GM12874 (cell line): ENCODE results near the gene RSBN1L.

Experiments used
- TF ChIP-seq, protein P1 (sequence below): IDR thresholded peaks from 2 replicates; pipeline ENCODE4 v1.5.1; 2011; ENCODE audit warnings: low read depth, mild to moderate bottlenecking, control low read depth, low read length, moderate library complexity; ENCODE audit not compliant: insufficient read depth

RSBN1L gene

GRCh38 chr7:77738382-77738781 lies 42.1 kb downstream of the RSBN1L start:
- TF ChIP-seq, protein P1, sequence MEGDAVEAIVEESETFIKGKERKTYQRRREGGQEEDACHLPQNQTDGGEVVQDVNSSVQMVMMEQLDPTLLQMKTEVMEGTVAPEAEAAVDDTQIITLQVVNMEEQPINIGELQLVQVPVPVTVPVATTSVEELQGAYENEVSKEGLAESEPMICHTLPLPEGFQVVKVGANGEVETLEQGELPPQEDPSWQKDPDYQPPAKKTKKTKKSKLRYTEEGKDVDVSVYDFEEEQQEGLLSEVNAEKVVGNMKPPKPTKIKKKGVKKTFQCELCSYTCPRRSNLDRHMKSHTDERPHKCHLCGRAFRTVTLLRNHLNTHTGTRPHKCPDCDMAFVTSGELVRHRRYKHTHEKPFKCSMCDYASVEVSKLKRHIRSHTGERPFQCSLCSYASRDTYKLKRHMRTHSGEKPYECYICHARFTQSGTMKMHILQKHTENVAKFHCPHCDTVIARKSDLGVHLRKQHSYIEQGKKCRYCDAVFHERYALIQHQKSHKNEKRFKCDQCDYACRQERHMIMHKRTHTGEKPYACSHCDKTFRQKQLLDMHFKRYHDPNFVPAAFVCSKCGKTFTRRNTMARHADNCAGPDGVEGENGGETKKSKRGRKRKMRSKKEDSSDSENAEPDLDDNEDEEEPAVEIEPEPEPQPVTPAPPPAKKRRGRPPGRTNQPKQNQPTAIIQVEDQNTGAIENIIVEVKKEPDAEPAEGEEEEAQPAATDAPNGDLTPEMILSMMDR: no peak

GRCh38 chr7:77738871-77739270 lies 42.6 kb downstream of the RSBN1L start:
- TF ChIP-seq, protein P1: no peak

DNA sequence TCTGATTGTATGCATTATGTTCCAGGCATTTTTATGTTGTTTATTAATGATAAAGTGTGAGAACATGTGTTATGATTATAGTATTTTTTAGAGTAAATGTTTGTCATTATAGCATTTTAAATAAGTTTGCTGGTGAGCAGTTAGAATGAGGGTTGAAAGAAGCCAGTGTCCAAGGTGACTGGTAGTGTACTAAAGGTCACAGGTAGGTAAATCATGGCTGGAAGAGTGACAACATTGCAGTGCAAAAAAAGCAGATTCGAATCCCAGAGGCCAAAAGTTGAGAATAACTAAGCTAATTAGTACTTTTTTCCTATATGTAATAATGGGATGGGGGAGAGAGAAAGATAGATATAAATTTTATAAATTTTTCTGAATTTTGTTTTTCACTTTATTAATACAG lies 44.0 kb downstream of the RSBN1L start:
- TF ChIP-seq, protein P1: no peak

DNA sequence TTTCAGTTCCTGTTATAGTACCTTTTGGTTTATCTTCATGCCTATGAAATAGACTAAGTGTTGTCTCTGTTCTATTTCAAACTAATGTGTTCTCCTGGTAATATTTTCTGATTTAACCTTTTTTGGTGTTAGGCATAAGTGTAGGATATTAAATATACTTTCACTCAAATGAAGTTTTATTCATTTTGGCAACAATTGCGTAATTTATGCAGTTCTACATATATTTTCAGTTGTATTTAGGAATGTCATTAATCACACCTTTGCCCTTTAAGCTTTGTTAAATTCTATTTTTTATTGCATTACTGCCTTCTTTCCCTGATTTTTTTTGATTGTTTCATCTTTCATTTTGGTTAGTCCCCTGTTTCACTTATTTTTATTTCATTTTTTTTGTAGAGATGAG lies 47.3 kb downstream of the RSBN1L start:
- TF ChIP-seq, protein P1: no peak

DNA sequence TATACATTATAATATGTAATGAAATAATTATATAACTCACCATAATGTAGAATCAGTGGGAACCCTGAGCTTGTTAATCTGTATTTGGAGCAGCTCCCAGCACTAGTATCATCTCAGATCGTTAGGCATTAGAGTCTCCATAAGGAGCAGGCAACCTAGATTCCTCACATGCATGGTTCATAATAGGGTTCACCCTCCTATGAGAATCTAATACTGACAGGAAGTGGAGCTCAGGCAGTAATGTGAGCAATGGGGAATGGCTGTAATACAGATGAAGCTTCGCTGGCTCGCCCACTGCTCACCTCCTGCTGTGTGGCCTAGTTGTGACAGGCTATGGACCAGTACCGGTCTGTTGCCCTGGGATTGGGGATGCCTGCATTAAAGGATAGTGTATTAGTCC lies 49.5 kb downstream of the RSBN1L start:
- TF ChIP-seq, protein P1: no peak

- TF ChIP-seq, protein P1: no peak
Measured at GRCh38 chr7:77746164-77746823, 50.0 kb downstream of the RSBN1L start.

DNA sequence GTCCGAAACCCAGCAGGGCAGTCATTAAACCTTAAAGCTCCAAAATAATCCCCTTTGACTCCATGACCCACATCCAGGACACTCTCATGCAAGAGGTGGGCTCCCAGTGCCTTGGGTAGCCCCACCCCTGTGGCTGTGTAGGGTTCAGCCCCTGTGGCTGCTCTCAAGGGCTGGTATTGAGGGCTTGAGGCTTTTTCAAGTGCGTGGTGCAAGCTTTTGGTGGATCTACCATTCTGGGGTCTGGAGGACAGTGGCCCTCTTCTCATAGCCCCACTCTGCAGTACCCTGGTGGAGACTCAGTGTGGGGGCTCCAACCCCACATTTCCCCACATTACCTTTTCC lies 50.5 kb downstream of the RSBN1L start:
- TF ChIP-seq, protein P1: no peak

DNA sequence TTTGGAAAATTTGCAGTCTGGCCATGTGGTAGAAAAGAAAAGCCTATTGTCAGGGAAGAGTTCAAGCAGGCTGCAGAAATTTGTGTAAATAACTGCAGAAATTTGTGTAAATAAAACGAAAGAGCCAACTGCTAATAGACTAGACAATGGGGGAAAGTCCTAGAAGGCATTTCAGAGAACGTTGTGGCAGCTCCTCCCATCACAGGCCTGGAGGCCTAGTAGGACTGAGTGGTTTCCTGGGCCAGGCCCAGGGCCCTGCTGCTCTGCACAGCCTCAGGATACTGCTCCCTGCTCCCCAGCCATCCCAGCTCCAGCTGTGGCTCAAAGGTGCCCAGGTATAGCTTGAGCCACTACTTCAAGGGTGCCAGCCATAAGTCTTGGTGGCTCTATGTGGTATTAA lies 50.9 kb downstream of the RSBN1L start:
- TF ChIP-seq, protein P1: no peak
